Suppressor macrophage treated with lipopolysaccharide for 4 hours (primary cell): Measurements from ENCODE around the gene GRAMD1B.

Source experiments
- DNase-seq: peaks from one replicate; pipeline ENCODE4 v3.0.0-alpha.2; 2020

GRAMD1B gene

GRCh38 chr11:123594921-123595320 is 164.9 kb downstream of the GRAMD1B start:
- DNase-seq: no peak

GRCh38 chr11:123597859-123598258 is 167.8 kb downstream of the GRAMD1B start:
- DNase-seq: no peak

DNA sequence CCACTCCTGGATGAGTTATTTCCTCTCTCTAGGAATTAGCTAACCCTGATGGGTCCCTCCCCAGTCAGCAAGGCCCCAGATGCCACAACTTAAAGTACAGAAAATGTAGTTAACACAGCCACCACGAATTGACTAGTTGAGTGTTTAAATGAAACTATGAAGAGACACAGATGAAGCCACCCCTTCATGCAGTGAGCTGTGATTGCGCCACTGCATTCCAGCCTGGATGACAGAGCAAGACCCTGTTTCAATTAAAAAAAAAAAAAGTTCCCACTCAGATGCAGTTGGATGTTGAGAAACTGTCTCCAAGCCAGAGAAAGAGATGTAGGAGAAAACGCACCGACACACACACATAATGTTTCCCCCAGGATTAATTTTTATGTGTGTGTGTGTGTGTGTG is 171.1 kb downstream of the GRAMD1B start:
- DNase-seq: no peak

DNA sequence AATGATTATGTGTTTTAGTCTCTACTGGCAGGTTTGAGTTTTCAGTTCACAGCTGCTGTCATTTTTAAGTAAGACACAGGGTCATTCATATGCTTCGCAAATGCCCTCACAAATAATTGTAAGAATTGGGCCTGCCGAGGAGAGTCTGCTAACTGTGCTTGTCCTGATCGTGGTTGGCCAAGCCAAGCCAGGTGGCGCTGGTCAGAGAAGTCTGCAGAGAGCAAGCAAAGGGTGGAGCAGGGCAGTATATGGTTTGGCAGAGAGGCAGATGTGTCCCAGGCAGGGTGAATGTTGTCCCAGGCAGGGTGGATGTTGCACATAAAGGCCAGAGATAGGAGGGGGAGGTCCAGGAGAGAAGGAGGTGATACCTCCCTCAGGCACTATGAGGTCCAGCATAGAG is 171.7 kb downstream of the GRAMD1B start:
- no peak for DNase-seq

DNA sequence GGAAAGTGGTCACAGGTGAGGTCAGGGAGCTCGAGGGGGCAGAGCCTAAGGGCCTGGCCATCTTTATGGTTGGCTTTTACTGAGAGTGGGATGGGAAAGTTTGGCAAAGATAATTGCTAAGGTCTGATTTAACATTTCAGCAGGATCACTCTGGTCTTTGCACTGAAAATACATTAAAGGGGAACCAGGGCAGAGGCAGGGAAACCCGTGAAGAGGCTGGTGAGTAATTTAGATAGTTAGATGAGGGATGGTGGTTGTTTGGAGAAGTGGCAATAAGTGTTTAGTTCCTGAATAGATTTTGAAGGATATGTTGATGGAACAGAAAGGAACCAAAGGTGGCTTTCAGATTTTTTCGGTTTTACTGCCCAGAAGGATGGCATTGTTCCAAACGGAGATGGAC is 173.6 kb downstream of the GRAMD1B start:
- DNase-seq: no peak

DNA sequence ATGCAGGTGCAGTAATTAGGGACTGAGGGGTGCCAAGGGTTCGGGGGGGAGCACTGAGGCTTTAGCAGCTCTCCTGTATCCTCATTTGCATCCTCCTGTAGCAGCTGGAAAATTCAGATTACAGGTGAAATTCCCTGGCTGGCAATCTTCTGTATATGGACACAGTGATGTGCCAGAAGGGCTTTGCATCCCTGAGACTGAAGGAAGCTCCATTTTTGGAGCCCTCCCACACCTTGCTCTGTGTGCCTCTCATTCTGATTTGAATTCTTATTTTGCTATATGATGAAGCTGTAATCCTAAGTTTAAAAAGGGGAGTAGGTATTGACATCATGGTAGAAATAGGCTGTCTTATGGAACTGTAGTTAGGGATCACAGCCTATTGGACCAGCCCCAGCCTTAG is 177.7 kb downstream of the GRAMD1B start:
- no peak for DNase-seq

GRCh38 chr11:123608371-123608770 is 178.3 kb downstream of the GRAMD1B start:
- DNase-seq: no peak

GRCh38 chr11:123608945-123609344 is 178.9 kb downstream of the GRAMD1B start:
- DNase-seq: no peak

DNA sequence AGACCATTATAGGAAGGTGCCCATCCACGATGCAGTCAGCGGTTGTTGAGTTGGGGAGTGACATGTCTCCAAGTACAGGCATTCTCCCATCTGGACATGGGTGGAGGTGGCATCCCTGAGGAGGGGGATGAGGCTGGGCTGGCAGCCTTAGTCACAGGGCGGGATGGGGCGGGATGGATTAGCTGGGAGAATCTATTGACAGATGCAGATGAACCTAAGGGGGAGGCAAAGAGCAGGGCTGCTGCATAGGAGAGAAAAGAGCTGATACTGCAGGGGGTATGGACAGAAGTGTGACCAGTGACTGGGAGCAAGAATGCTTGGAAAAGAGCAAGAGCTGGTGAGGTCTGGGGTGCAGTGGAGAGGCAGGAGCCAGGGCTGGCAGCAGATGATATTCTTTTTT is 181.6 kb downstream of the GRAMD1B start:
- DNase-seq: no peak

- no peak for DNase-seq
Measured at GRCh38 chr11:123616505-123617198, 186.6 kb downstream of the GRAMD1B start.

DNA sequence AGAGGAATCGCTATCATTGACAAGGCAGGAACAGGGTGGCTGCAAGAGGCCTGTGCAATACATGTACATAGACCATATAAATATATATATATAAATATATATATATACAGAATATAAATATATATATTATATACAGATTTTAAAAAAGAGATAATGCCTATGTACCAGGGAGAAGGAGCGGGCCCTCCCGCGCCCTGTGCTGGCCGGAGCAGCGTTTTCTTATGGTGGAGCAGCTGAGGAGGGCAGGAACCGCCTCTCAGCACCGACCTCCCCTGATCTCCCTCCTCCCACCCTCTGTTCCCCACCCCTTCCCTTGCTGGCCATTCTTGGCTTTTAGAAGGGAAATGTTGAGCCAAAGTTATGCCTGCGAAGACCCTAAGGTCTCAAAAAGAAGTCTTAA is 192.5 kb downstream of the GRAMD1B start:
- no peak for DNase-seq

GRCh38 chr11:123624974-123625373 is 194.9 kb downstream of the GRAMD1B start:
- DNase-seq: no peak

- no peak for DNase-seq
Measured at GRCh38 chr11:123628936-123629683, 199.0 kb downstream of the GRAMD1B start.

DNA sequence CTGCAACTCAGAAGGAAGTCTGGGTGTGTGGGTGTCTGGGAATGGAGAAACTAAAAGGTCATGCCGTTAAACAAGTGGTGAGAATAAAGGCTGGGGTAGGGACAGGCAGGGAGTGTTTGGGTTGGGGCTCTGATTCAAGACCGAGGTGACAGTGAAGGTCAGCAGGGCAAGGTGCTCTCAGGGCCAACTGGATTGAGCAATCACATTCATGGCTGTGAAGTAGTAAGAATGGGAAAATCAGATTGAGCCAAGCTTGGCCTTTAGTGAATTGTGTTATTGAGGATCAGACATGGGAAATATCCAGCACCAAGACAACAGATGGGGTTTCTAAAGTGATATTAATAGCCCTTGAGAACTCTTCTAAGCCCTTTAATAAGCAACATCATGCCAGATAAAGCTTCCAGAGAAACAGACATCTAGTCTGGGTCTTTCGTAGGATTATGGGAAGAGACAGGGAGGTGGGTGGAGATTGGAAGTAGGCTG is 200.1 kb downstream of the GRAMD1B start:
- DNase-seq: no peak

GRCh38 chr11:123640029-123640428 is 210.0 kb downstream of the GRAMD1B start:
- no peak for DNase-seq

GRCh38 chr11:123640677-123641494 is 210.8 kb downstream of the GRAMD1B start:
- peak; percentile 54 for DNase-seq

DNA sequence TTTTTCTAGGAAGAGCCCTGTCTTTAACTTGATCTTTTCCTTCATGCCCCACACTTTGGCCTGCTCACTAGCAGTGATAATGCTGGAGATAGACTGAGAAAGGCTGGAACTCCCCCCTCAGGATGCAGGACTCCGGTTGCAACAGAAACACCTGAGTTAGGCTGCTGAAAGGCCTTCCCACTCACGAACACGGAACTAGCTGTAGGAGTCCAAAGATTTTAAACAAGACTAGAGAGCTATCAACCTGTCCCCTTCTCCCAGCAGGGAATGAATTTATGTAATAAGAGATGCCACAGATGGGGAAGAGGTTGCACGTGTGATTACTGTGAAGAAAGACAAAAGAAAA is 211.4 kb downstream of the GRAMD1B start:
- DNase-seq: no peak

- no peak for DNase-seq
Measured at GRCh38 chr11:123642435-123642834, 212.4 kb downstream of the GRAMD1B start.

DNA sequence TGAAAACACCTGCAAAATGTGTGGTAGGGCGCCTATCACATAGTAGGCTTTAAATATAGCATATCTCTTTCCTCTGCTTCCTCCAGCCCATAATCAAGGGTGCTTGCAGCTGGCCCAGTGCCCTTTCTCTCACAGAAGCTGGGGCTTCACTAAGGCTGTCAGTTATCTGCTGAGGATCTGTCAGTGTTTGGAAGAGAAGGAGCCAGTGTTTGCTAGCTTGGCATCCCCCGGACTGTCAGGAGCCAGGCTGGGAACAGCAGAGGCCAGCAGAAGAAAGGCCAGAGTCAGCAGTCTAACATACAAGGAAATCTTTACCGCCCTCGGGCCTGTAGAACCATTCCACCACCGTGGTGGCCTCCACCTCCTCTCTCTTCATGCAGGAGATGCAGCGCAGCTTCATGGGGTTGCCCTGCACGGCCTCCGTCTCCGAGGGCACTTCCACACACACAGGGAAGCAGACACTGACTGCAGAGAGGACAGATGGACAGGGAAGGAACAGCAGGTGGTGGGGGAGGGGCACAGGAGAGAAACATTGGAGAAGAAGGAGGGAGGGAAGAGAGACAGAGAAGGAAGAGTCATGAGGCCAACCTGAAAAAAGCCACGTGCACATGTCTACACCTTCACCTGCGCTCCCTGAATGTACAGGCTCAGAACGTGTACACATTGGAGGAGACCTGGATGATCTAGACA is 215.4 kb downstream of the GRAMD1B start:
- DNase-seq: no peak

GRCh38 chr11:123650901-123651300 is 220.8 kb downstream of the GRAMD1B start:
- DNase-seq: no peak

DNA sequence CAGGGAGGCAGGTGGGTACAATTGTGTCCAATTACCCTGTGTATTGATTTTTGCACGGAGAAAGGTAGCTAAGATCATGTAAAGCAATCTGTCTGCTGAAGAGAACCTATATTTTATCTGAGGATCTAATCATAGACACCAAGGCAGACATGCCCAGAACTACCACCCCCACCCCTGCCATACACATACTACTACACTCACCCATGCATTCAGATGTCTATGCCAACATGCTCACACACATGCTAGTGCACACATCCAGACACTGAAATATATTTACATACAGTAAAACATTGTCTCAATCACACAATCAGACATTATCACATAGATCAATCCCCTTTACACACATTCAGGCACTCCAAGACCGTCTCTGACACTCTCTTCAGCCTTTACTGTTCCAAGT is 222.5 kb downstream of the GRAMD1B start:
- DNase-seq: no peak

GRCh38 chr11:123653483-123653826 is 223.4 kb downstream of the GRAMD1B start:
- no peak for DNase-seq
